A549 (cell line): Measurements from ENCODE around the gene SLC39A11. TPM values are rescaled to one million over a fixed set of nuclear protein-coding genes. Genes with fewer than 3 reads are reported as not detected.
"Not testable (repeated sequence)": the region's sequence is repeated elsewhere in the genome, so short reads cannot be mapped to it uniquely, and the experiment has no call there.

Experiments used
- ATAC-seq, 2 experiments: fragments of 200-7000 bp in 1 of 2; fragments of >200 bp in 1 of 2; cut with Nextera tagmentation in 1 of 2; cut with Tn5 transposase in 1 of 2; 3 replicates each; pipeline versions ENCODE4 v1.8.0 to v1.9.1; 2018 to 2020; ENCODE audit warnings: mild to moderate bottlenecking in 1 of 2, moderate library complexity in 1 of 2
- CTCF ChIA-PET: fragments of 300-600 bp; sonication (Branson Sonifier 250); formaldehyde crosslinking; extraction: SDS; loops from one replicate; lab custom pipeline; 2021; ENCODE audit warnings: antibody characterized with exemption, inconsistent platforms; lab: Yijun Ruan, JAX
- POLR2A ChIA-PET: fragments of 350-600 bp; formaldehyde crosslinking; extraction: SDS; loops from one replicate; lab custom pipeline; 2021; ENCODE audit warnings: antibody characterized with exemption, inconsistent platforms; lab: Yijun Ruan, JAX
- DNase-seq, 2 experiments: peaks; one replicate each; pipeline versions ENCODE4 v3.0.0 to v3.0.0-alpha.2; 2011 to 2016; ENCODE audit warnings: low read depth in 1 of 2, low spot score in 1 of 2
- FAIRE-seq: peaks from 2 replicates; lab custom pipeline; 2011; peaks lifted over from hg19 to GRCh38; lab: Jason Lieb, UNC
- H3K27ac ChIP-seq, 2 experiments: fragments of >200 bp; sonication (Bioruptor Twin); formaldehyde crosslinking; 3 replicates each; pipeline ENCODE4 v1.5.1; 2016 to 2017
- H3K4me1 ChIP-seq: fragments of >200 bp; sonication (Bioruptor Twin); formaldehyde crosslinking; 3 replicates; pipeline ENCODE4 v1.6.1; 2016
- H3K4me2 ChIP-seq: fragments of >200 bp; sonication (Bioruptor Twin); formaldehyde crosslinking; 3 replicates; pipeline ENCODE4 v1.6.1; 2016
- H3K4me3 ChIP-seq: fragments of >200 bp; sonication (Bioruptor Twin); formaldehyde crosslinking; 3 replicates; pipeline ENCODE4 v1.5.1; 2016
- H3K9me3 ChIP-seq: fragments of >200 bp; sonication (Bioruptor Twin); formaldehyde crosslinking; 3 replicates; pipeline ENCODE4 v1.6.1; 2016
- CHD2 ChIP-seq: fragments of 150-350 bp; IDR thresholded peaks from 2 replicates; pipeline ENCODE4 v1.6.1; 2014; ENCODE audit warnings: low read length; ENCODE audit not compliant: partially characterized antibody
- EP300 ChIP-seq, 2 experiments: fragments of >200 bp; sonication (Bioruptor Twin); formaldehyde crosslinking; IDR thresholded peaks; 2 replicates in 1 of 2; 3 replicates in 1 of 2; pipeline ENCODE4 v1.6.1; 2016 to 2017
- FOSB ChIP-seq: fragments of 250-450 bp; sonication (Bioruptor Pico); IDR thresholded peaks from 2 replicates; pipeline ENCODE4 v1.5.0; 2020; ENCODE audit warnings: mild to moderate bottlenecking, moderate library complexity
- HDAC2 ChIP-seq: fragments of 200-600 bp; sonication (generic); IDR thresholded peaks from 2 replicates; pipeline ENCODE4 v1.6.1; 2016
- HOXA7 ChIP-seq: fragments of 250-450 bp; sonication (Bioruptor Pico); IDR thresholded peaks from 2 replicates; pipeline ENCODE4 v1.5.0; 2020; ENCODE audit warnings: mild to moderate bottlenecking, moderate library complexity
- HOXB13 ChIP-seq: fragments of 250-450 bp; sonication (Bioruptor Pico); IDR thresholded peaks from 2 replicates; pipeline ENCODE4 v1.5.0; 2020; ENCODE audit warnings: low read depth, mild to moderate bottlenecking, moderate library complexity
- JUNB ChIP-seq: fragments of >200 bp; sonication (Bioruptor Twin); formaldehyde crosslinking; IDR thresholded peaks from 2 replicates; pipeline ENCODE4 v1.6.1; 2016
- KDM5A ChIP-seq: fragments of 200-600 bp; sonication (generic); IDR thresholded peaks from 2 replicates; pipeline ENCODE4 v1.6.1; 2016; ENCODE audit warnings: antibody characterized with exemption, mild to moderate bottlenecking
- MAZ ChIP-seq: fragments of 150-350 bp; IDR thresholded peaks from 2 replicates; pipeline ENCODE4 v1.6.1; 2014; ENCODE audit warnings: antibody characterized with exemption, low read depth, low read length, borderline replicate concordance
- NR3C1 ChIP-seq: fragments of >200 bp; sonication (Bioruptor Twin); formaldehyde crosslinking; IDR thresholded peaks from 3 replicates; pipeline ENCODE4 v1.6.1; 2017
- RAD21 ChIP-seq, 2 experiments: fragments of >200 bp in 1 of 2; sonication (Bioruptor Twin) in 1 of 2; formaldehyde crosslinking in 1 of 2; IDR thresholded peaks in 1 of 2; conservative IDR thresholded peaks in 1 of 2; 2 replicates in 1 of 2; 3 replicates in 1 of 2; pipeline ENCODE4 v1.6.1; 2012 to 2018; ENCODE audit warnings: inconsistent platforms in 1 of 2
- RFX5 ChIP-seq: fragments of 450-650 bp; IDR thresholded peaks from 2 replicates; pipeline ENCODE4 v1.7.1; 2014; ENCODE audit warnings: antibody characterized with exemption, mild to moderate bottlenecking, moderate library complexity
- WGBS: methylation state at CpG from one replicate; pipeline ENCODE4 v1.1.6; 2017; ENCODE audit errors: missing lambda C conversion rate; 5-methylcytosine and 5-hydroxymethylcytosine counted together
- polyA plus RNA-seq, 4 experiments: library from polyadenylated mRNA; depleted of rRNA in 3 of 4; stranded (reverse); fragments of >200 nt; fragmentation: RNase III in 1 of 4; extraction: RNeasy Plus Mini Kit Qiagen cat#74134 plus additional on column Dnase treatment in 1 of 4; gene quantifications; 2 replicates in 3 of 4; 3 replicates in 1 of 4; pipeline ENCODE4 v1.2.3, GENCODE V29; 2011 to 2017
- TF ChIP-seq, protein P1 (sequence below): fragments of >200 bp; sonication (Bioruptor Twin); formaldehyde crosslinking; IDR thresholded peaks from 3 replicates; pipeline ENCODE4 v1.5.1; 2016
- TF ChIP-seq, protein P2 (sequence below): fragments of 250-450 bp; sonication (Bioruptor Pico); IDR thresholded peaks from 2 replicates; pipeline ENCODE4 v1.5.0; 2021; ENCODE audit warnings: mild to moderate bottlenecking, moderate library complexity, borderline replicate concordance
- TF ChIP-seq, protein P3 (sequence below): fragments of 250-450 bp; sonication (Bioruptor Pico); IDR thresholded peaks from 2 replicates; pipeline ENCODE4 v1.5.0; 2020; ENCODE audit warnings: low read depth, mild to moderate bottlenecking, moderate library complexity
- TF ChIP-seq, protein P4 (sequence below): IDR thresholded peaks from 2 replicates; pipeline ENCODE4 v1.6.1; 2012

The SLC39A11 gene
- polyA plus RNA-seq, 2 of the 4 experiments (the other 2 are of a cell fraction) = 18.4 to 25.2 TPM

DNA sequence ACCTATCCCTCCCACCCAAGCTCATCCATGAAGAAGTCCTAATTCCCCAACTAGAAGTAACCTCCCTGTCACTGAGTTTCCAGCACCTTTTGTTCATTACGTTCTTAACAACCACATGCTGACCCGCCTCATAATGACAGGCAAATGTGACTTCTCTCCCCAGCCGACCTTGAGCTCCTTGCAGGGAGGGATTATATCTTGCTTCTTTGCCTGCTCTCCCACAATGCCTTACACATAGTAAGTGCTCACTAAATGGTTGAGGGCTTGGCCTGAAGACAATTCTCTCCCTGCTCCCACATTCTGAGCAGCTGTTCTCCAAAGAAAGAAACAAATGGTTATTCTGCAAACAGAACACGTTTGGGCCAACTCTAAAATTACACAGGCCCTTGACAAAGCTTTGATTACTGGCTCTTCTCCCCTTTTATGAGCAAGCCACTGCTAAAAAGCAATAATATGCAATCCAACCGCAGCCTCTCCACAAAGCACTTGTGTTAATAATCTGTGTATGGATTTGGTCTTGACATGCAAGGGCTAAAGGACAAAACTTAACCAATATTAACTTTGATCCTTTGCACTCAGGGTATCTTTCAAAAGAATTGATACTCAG is 23.2 kb downstream of the SLC39A11 start (continued):
- TF ChIP-seq, protein P1, sequence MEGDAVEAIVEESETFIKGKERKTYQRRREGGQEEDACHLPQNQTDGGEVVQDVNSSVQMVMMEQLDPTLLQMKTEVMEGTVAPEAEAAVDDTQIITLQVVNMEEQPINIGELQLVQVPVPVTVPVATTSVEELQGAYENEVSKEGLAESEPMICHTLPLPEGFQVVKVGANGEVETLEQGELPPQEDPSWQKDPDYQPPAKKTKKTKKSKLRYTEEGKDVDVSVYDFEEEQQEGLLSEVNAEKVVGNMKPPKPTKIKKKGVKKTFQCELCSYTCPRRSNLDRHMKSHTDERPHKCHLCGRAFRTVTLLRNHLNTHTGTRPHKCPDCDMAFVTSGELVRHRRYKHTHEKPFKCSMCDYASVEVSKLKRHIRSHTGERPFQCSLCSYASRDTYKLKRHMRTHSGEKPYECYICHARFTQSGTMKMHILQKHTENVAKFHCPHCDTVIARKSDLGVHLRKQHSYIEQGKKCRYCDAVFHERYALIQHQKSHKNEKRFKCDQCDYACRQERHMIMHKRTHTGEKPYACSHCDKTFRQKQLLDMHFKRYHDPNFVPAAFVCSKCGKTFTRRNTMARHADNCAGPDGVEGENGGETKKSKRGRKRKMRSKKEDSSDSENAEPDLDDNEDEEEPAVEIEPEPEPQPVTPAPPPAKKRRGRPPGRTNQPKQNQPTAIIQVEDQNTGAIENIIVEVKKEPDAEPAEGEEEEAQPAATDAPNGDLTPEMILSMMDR = no peak
- no peak for TF ChIP-seq CHD2
- no peak for TF ChIP-seq EP300 (IDR thresholded peaks at IDR 0.05)
- TF ChIP-seq, protein P2, sequence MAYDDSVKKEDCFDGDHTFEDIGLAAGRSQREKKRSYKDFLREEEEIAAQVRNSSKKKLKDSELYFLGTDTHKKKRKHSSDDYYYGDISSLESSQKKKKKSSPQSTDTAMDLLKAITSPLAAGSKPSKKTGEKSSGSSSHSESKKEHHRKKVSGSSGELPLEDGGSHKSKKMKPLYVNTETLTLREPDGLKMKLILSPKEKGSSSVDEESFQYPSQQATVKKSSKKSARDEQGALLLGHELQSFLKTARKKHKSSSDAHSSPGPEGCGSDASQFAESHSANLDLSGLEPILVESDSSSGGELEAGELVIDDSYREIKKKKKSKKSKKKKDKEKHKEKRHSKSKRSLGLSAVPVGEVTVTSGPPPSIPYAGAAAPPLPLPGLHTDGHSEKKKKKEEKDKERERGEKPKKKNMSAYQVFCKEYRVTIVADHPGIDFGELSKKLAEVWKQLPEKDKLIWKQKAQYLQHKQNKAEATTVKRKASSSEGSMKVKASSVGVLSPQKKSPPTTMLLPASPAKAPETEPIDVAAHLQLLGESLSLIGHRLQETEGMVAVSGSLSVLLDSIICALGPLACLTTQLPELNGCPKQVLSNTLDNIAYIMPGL = no peak
- TF ChIP-seq, protein P3, sequence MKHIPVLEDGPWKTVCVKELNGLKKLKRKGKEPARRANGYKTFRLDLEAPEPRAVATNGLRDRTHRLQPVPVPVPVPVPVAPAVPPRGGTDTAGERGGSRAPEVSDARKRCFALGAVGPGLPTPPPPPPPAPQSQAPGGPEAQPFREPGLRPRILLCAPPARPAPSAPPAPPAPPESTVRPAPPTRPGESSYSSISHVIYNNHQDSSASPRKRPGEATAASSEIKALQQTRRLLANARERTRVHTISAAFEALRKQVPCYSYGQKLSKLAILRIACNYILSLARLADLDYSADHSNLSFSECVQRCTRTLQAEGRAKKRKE (CRISPR knock-in tag) = no peak
- no peak for TF ChIP-seq RAD21 (conservative IDR thresholded peaks at IDR 0.05 in 1 of 2, IDR thresholded peaks at IDR 0.05 in 1 of 2)
- TF ChIP-seq, protein P4, sequence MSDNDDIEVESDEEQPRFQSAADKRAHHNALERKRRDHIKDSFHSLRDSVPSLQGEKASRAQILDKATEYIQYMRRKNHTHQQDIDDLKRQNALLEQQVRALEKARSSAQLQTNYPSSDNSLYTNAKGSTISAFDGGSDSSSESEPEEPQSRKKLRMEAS = no peak
- TF ChIP-seq KDM5A = no peak
- TF ChIP-seq RFX5 = no peak

DNA sequence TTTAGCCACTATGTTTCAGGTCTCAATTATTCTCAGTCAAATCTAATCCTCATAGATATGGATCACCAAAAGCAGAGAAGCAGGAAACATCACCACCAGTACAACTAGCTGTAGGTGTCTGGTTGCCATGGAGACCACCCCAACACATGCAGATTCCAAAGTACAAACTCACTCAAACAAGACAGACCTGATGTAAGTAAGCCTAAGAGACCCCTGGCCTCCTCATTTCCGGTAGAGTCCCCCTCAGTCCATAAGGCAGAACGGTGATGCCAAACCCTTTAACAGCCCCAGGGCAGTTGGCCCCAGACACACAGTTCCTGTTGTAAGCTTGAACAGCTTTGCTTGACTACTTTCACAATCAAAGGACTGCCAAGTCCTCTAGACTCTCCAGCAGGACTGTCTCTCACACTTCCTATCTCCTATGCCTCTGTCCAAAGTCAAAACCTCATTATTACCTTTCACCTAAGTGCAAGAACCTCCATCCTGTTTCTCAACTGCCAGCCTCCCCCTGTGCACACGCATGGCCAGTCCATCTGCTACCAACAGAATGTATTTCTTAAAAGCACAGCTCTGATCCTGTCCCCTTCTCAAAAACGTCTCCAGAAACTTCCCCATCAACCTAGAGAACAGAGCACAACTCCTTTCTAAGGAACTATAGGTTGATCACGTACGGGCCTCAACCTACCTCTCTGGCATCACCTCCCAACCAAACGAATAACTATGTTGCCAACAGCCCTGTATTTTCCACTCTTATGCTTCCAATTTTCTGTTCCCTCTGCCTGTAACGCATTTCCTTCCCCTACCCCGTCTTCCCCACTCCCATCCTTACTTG is 23.9 kb downstream of the SLC39A11 start:
- ChIA-PET POLR2A (interaction anchor here (0.5 kb wide), 1 partner anchor 24 kb away, joined by 7 read pairs; the partner anchor contains the start of gene SLC39A11), CTCF (interaction anchor here (0.8 to 2.0 kb wide), 5 partner anchors 10 to 341 kb away, joined by 3 to 5 read pairs (median 3); no protein-coding TSS in a partner anchor)
- ATAC-seq (peak in 1 of 2 experiments; percentile 59; a peak in 3 of 6 replicates), FAIRE-seq (no peak), DNase-seq (peak in 1 of 2 experiments; percentile 42)
- Histone ChIP-seq H3K27ac (no peak overlapping the region), H3K4me3 (no peak overlapping the region), H3K4me2 (no peak overlapping the region), H3K9me3 (no peaks in the 10 kb centered on the region), H3K4me1 (no peaks in the 10 kb centered on the region)
- TF ChIP-seq MAZ (no peak), JUNB (no peak), HOXB13 (CRISPR knock-in tag) (no peak), NR3C1 (no peak), FOSB (no peak), HDAC2 (no peak), HOXA7 (no peak)
- TF ChIP-seq, protein P4 = no peak
- 80% methylated on average over 9 of the region's 9 CpGs for whole genome bisulfite sequencing

DNA sequence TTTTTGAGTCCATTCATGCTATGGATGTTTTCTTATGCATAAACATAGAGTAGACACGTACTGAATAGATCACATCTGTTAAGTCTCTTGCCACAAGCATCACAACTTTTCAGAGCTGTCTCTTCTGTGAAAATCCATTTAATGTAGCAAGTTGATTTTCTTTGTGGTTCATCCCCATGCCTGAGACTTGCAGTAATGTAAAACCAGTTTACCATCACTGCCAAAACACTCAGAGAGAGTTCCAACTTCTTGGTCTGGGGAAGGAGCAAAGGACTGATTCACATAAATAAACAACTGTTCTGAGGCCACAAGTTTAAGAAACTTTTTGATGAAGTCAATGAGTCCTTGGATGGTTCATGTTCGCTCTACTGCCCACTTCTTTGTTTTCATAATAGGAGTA is 24.8 kb downstream of the SLC39A11 start:
- H3K9me3 ChIP-seq, DNase-seq, H3K4me2 ChIP-seq, ATAC-seq, H3K4me3 ChIP-seq, H3K4me1 ChIP-seq, H3K27ac ChIP-seq: not testable (repeated sequence)
- ChIA-PET CTCF (interaction anchor here (1.0 kb wide), 1 partner anchor 340 kb away, joined by 3 read pairs; no protein-coding TSS in a partner anchor), POLR2A (interaction anchor here (0.5 kb wide), 1 partner anchor 25 kb away, joined by 7 read pairs; the partner anchor contains the start of gene SLC39A11)
- WGBS = 96% methylated on average over 2 of the region's 2 CpGs
- FAIRE-seq = peak; percentile 43
